Colonic mucosa (tissue), 4 donors: ENCODE results near the gene TTLL12. TPM values are rescaled to one million over a fixed set of nuclear protein-coding genes. Genes with fewer than 3 reads are reported as not detected.

Source experiments
- DNase-seq: peaks from one replicate; pipeline ENCODE4 v3.0.0-alpha.2; 2020
- H3K27ac ChIP-seq: fragments of 200-600 bp; one replicate; pipeline ENCODE4 v1.8.0; 2021
- H3K27me3 ChIP-seq: fragments of 200-600 bp; one replicate; pipeline ENCODE4 v1.8.0; 2021
- H3K36me3 ChIP-seq: fragments of 200-600 bp; one replicate; pipeline ENCODE4 v1.8.0; 2021
- H3K4me1 ChIP-seq: fragments of 200-600 bp; one replicate; pipeline ENCODE4 v1.8.0; 2021; ENCODE audit warnings: mild to moderate bottlenecking
- H3K4me3 ChIP-seq: fragments of 200-600 bp; one replicate; pipeline ENCODE4 v1.8.0; 2021
- H3K9ac ChIP-seq, 2 donors: one replicate each; pipeline ENCODE4 v1.7.0; 2013; ENCODE audit warnings: control low read depth in 2 of 2, low read depth in 2 of 2, low read length in 2 of 2
- H3K9me3 ChIP-seq: fragments of 200-600 bp; one replicate; pipeline ENCODE4 v1.8.0; 2021
- CTCF ChIP-seq: fragments of 200-600 bp; IDR thresholded peaks from one replicate; pipeline ENCODE4 v1.8.0; 2022; ENCODE audit warnings: antibody characterized with exemption, mild to moderate bottlenecking
- intact Hi-C: fragments of 100-400 bp; cut with DNase I; formaldehyde crosslinking; loops from one replicate; pipeline ENCODE4 v1.14.1; 2022
- total RNA-seq, 2 donors: library from RNA; stranded (reverse); fragmentation: NEBNext Ultra II Directional in 1 of 2; extraction: Animal tissue kit (Norgen Biotek cat#: 25700) in 1 of 2; gene quantifications; one replicate each; pipeline ENCODE4 v1.2.1, GENCODE V29; 2021
- donor health status: healthy.
- donor health status: DM: no; HTN: no; CAD: no.
- donor health status: DM: no; HTN: no; CAD: no.

TTLL12 gene
- total RNA-seq, 2 donors from 2014 or later: 89.3 to 147 TPM

GRCh38 chr22:43213051-43213450, 26.1 kb upstream of the TTLL12 start:
- Histone ChIP-seq H3K4me1 (no peaks in the 10 kb centered on the region), H3K27ac (no peak overlapping the region), H3K9ac (no peak overlapping the region), H3K27me3 (no peaks in the 10 kb centered on the region), H3K4me3 (no peak overlapping the region), H3K9me3 (no peaks in the 10 kb centered on the region), H3K36me3 (no peaks in the 10 kb centered on the region)
- intact Hi-C loops: no loop called here
- no peak for TF ChIP-seq CTCF
- no peak for DNase-seq

GRCh38 chr22:43212434-43212952, 25.6 kb upstream of the TTLL12 start:
- no peak for TF ChIP-seq CTCF
- no peak for DNase-seq

GRCh38 chr22:43211941-43212433, 25.1 kb upstream of the TTLL12 start:
- Histone ChIP-seq H3K9ac (no peak overlapping the region), H3K9me3 (no peaks in the 10 kb centered on the region), H3K4me1 (no peaks in the 10 kb centered on the region), H3K4me3 (no peak overlapping the region), H3K27ac (no peak overlapping the region), H3K27me3 (no peaks in the 10 kb centered on the region), H3K36me3 (no peaks in the 10 kb centered on the region)
- intact Hi-C loops: no loop called here
- TF ChIP-seq CTCF: no peak
- no peak for DNase-seq

More at GRCh38 chr22:43212434-43212952, 25.6 kb upstream of the TTLL12 start:
- Histone ChIP-seq H3K36me3 (no peaks in the 10 kb centered on the region), H3K27me3 (no peaks in the 10 kb centered on the region), H3K9ac (no peak overlapping the region), H3K4me3 (no peak overlapping the region), H3K27ac (no peak overlapping the region), H3K9me3 (no peaks in the 10 kb centered on the region), H3K4me1 (no peaks in the 10 kb centered on the region)
- intact Hi-C loops: no loop called here

- no peak overlapping the region for H3K9ac ChIP-seq
- H3K9me3 ChIP-seq: no peaks in the 10 kb centered on the region
- no peaks in the 10 kb centered on the region for H3K4me1 ChIP-seq
- DNase-seq: no peak
- H3K27ac ChIP-seq: no peak overlapping the region
- no peaks in the 10 kb centered on the region for H3K36me3 ChIP-seq
- H3K4me3 ChIP-seq: no peak overlapping the region
- no peaks in the 10 kb centered on the region for H3K27me3 ChIP-seq
- intact Hi-C loops: no loop called here
- no peak for TF ChIP-seq CTCF
Measured at GRCh38 chr22:43210631-43211515, 23.9 kb upstream of the TTLL12 start.

- H3K9me3 ChIP-seq: no peaks in the 10 kb centered on the region
- H3K36me3 ChIP-seq: no peaks in the 10 kb centered on the region
- H3K27ac ChIP-seq: no peak overlapping the region
- intact Hi-C loops: no loop called here
- no peak for DNase-seq
- no peak for TF ChIP-seq CTCF
- no peak overlapping the region for H3K4me3 ChIP-seq
- H3K27me3 ChIP-seq: no peaks in the 10 kb centered on the region
- no peaks in the 10 kb centered on the region for H3K4me1 ChIP-seq
- H3K9ac ChIP-seq: no peak overlapping the region
Measured at GRCh38 chr22:43209971-43210370, 23.0 kb upstream of the TTLL12 start.
